ENCODE measurements around the gene CREB3L4.

Gene CREB3L4, protein sequence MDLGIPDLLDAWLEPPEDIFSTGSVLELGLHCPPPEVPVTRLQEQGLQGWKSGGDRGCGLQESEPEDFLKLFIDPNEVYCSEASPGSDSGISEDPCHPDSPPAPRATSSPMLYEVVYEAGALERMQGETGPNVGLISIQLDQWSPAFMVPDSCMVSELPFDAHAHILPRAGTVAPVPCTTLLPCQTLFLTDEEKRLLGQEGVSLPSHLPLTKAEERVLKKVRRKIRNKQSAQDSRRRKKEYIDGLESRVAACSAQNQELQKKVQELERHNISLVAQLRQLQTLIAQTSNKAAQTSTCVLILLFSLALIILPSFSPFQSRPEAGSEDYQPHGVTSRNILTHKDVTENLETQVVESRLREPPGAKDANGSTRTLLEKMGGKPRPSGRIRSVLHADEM

DNA sequence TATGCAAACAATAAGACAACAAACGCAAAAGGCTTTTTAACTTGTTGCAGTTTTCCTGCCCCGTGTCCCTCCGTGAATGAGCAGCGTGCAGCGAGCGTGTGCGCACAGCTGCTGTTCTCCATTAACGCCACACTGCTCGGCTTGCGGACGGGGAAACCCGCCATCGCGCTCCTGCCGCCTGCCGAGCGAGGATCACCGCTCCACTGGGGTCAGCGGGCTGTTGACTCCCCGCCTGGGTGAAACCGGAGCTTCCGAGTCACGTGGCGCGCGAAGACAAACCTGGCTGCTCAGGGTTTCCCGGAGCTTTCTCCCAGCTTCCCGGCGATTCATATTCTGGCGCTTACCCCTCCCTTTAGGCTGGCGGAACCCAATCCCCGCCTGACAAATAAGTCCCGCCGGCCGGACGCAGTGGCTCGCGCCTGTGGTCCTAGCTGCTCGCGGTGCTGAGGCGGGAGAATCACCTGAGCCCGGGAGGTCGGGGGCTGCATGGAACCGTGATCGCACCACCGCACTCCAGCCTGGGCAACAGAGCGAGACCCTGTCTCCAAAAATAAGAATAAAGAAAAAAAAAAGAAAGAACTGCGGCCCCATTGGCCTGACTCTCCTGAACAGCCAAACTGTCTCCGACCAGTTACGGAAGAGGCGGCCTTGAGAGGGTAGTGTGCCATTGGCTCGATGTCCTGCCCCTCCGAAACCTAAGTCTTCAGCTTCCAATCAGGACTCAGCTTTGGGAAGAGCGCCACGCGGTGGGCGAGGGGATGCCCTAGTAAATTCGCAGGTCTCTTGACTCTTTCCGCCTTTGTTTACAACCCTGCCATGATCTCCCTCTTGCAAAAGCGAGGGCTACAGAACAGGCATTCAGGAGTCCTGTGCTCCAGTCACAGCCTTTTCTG is at the start of gene CREB3L4:
Gene CREB3L4 (plus strand): TSS at position 796 of the 893 bp plus-strand sequence. CDS start 624 bp downstream, outside the sequence.
- peak; percentile 100 for DNase-seq

DNA sequence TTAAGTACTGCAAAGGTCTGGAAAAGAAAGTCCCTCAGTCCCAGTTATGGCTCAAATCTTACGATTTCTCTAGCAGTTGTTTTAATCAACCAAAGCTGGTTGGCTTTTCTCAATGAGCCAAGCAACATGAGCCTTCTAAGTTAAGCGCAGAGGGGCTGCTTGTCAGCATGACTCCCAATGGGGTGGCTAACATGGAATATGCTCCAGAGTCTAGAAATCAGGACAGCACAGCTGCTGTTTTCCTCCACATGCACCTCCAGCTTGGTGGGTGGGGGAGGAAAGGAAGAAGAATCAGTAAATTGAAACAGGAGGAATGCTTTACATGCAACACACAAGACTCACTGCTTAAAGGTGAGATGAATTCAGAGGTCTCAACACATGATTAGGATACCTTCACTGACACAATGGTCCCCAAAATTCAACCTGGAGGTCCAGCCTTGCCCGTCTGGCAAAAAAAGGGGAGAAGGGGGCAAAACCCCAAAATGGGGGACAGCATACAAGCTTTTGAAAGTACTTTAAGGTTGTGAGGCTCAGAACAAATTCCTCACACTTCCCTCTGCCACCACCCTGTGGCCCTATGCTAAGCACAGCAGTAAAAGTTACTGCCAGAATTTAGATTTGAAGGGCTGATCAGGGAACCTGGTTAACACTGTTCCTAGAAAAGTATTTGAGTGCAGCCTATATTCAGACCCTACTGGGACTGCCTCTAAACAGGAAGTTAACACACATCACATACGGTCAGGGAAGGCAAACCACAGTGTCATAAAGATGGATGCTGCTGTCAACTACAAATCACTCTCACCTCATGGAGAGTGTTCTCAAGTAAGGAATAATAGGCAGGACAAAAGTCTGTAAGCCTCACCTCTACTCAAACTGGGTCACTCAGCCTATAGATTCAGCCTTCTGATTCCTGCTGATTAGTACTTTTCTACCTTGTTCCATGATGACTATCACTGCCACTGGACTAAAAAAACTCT is 47.5 kb upstream of the CREB3L4 start:
- DNase-seq = no peak

DNA sequence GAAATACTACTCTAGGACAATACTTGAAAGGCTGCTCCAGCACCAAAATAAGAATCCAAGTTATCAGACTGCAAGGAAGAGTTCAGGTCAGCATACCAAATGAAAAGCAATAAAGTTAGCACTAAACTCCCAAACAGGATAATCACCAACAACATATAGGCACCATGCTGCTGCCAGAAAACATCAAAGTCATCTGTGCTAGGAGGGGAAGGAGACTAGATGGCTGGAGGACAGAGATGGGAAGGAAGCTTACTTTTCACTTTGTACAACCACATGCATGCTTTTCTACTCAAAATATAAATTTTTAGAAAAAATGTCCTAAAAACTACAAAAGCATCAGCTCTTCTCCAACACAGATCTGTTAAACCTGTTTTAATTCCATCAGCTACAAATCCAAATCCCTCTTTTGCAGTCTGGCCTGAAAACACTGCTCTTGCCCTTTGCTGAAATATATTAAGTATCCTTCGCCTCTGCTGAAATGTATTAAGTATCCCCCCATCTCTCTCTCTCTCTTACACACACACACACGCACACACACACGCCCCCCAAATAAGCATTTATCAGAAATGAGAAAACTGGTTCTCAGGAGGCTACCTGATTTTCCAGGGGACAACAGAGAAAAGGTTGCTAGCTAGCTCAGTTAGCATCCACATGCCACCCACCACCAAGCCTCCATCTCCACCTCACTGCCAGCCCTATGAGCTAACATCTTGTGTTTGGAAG is 46.5 kb upstream of the CREB3L4 start:
- DNase-seq = no peak

DNA sequence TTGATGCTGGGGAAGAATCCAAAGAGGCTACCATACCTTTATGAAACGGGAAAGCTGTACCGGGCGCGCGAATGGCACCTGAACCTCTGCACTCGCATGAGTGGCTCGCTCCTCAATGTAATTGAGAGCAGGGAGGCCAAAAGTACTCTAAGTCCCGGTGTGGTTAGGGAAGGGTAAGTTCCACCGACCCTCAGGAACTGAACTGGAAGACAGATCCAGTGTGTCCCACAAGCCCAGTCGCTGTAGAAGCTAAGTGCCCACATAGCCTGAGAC is 46.0 kb upstream of the CREB3L4 start:
- no peak for DNase-seq

DNA sequence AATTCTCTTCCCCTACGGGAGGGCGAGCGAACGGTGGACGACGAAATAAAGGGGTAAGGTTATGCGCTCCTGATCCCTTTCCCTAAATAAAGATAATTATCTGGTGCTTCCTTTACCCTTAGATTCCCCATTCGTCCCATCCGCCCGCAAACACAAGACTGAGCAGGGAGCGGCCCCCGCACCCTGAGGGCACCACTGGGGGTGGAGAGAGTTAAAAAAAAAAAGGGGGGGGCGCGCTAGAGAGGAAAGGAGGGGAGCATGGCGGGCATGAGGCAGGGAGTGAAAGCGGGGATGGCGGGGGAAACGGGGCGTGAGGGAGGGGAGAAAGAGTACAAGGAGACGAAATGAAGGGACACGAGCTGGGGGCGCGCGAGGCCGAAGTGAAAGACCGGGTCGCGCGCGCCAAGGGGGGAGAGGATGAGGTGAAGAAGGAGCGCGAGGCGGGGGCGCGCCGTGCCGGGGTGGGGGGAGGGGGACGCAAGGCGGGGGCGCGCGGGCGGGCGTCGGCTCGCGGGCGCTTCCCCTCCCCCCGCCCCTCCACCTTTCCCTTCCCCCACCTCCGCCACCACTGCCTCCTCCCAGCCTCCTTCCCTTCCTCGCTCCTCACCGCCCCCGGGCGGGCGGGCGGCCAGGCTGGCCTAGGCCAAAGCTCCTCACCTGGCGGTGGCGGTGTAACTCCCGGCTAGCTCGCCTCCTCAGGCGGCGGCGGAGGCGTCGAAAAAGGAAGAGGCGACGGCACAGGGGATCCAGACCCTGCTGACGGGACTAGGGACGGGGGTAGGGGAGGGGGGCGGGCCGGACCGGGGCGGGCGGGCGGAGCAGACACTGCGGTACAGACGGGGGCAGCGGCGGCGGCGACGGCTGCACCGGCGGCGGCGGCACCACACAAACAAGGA is 45.4 kb upstream of the CREB3L4 start:
- peak; percentile 84 for DNase-seq

DNA sequence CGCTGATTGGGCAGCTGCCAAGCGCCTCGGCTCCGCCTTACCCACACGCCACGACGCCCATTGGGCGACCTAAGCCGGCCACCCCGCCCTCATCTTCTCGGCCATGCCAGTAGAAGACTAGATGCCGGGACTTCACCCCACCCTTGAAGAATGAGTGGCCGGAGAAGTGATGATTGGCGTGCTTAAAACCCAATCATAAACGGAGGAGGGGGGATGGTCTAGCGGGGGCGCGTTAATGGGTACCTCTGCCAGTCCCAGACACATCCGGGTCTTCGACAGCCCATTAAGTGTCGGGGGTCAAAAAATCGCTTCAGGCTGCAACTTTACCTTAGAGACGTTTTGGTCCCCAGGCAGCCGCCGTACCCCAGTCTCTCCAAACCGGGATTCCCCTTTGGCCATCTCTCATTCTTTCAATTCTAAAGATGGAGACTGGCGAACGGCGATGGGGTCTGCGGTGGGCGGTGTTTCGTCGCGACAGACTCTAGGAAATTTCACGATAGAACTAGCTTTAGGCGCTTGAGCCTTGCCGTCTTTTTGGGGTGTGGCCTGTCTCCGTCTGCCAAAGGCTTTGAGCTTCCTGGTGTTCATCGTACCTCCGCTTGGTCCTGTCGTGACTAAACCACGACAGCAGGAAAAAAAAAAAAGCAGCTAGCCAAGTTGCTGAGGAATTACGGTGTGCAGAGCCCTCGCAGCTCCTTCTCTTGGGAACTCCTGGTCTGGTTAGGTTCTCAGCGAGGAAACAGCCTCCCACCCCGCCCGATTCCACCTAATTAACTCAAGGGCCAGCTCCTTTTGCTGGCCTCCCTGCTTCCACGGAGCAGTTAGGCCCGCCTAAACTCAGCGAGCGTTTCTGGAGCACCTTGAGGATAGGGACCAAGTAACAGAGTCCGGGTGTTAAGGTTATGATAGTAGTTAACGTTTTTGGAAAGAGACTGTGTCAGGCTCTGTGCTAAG is 44.5 kb upstream of the CREB3L4 start, which contains the start of gene GATAD2B:
Gene GATAD2B (minus strand): TSS at position 1 of the 954 bp plus-strand sequence. CDS start 94,625 bp downstream, outside the sequence.
- peak; percentile 100 for DNase-seq

DNA sequence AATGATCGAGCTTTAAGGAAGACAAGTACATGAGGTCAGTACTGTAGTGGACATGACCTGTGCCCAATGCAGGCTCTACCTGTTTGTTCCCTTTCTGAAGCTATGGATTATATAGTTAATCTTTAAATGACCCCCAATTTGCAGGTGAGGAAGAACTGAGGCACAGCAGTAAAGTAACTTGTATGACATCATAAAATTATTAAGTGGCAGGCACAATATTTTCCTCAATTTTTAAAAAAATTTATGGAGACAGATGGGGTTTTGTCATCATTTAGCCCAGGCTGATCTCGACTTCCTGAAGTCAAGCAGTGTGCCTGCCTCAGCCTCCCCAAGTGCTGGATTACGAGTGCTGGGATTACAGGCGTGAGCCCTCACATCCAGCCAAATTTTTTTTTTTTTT is 41.3 kb upstream of the CREB3L4 start:
- no peak for DNase-seq

DNA sequence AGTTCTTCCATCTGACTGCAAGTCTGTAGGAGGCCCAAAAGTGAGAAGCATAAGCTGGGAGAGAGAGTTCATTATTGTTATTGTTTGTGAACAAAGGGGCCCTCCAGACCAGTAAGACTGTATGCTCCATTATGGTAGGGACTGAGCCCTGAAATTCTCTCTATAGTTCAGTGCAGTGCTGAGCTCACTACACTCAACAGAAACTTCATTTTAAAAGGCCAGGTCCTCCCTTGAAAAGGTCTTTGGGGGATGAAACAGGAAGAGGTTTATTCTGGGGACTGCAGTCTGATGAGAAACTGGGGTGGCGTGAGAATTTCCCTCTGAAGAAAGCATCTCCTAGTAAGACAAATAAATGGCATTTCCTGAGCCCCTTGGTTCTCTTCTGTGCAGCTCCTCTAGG is 39.5 kb upstream of the CREB3L4 start:
- no peak for DNase-seq

DNA sequence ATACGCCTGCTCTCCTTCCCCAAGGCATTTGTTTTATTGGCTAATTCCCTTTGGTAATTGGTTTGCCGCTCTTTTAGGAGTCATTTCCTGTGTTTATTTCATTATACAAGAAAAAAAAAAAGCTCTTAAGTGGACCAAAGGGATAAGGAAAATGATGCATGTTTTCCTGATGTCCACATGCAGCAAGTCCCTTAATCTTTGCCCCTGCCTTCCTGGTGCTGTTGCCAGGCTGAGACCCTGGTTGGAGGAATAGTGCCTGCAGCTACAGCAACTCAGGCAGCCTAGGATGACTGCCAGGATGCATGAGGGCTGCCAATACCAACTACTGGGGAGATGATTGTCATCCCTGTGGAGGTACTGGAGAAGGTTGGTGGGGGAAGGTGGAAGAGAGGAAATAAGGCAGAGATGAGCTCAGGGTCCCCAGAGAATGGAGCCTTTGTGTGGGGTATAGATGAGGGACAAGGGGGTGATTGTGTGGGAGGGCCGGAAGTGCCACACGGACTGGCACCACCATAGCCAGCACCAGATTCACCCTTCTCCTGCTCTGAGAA is 38.8 kb upstream of the CREB3L4 start:
- no peak for DNase-seq

DNA sequence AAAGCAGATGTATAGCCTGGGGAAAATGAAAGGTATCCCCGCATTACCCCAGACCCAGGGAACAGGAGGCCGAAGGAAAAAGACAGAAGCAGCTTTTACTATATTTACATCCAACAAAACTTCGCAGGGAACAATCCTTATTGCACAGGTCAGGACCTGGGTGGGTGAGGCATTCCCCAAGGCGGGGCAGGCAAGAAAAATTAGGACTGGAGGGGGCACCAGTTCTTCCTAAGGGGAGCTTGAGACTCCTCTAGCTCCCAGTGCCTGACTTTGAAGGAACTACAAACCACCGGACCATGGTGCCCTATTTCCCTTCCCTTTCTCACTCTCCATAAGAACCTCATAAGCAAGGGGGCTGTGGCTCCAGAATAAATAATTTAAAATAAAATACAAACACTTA is 38.3 kb upstream of the CREB3L4 start:
- no peak for DNase-seq

DNA sequence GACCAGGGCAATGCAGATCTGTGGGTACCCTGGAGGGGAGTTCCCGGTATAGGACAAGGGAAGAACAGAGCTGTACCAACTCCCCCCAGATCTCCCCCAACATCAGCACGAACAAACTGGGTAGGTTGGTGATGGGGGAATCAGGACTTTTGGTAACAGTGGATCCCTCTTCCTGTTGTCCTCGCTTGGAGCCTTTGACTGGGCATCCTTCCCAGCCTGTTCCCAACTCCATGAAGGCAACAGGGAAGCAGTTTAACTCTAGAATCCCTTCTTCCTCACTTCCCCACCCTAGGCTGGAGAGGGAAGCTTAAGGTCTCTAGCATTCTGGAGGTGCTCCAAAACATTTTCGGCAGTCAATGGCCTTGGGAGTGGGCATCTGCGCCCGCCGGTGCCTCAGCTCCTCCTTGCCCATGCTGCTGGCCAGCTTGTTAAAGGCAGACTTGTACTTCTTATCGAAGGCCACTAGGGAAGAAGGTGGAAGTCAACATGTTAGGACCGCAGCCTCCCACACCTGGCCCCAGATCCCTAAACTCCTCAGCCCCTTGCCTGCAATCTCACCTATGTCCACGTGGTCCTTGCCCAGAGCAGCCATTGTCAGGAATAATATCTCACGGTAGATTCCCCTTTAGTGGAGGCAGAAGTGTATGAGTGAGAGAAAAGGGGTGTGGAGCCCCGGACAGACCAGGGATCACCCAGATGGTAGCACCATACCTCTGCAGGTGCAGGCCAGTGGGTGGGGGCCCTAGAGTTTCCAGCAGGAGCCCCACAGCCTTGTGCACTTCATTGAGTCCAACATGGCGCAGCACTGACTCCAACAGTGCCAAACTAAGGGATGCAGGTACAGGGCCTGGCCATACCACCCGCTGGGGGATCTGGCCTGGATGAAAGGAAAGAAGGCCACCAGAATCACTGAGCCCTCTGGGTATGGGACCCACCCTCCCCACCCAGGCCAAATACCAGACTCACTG is 37.4 kb upstream of the CREB3L4 start:
- no peak for DNase-seq

DNA sequence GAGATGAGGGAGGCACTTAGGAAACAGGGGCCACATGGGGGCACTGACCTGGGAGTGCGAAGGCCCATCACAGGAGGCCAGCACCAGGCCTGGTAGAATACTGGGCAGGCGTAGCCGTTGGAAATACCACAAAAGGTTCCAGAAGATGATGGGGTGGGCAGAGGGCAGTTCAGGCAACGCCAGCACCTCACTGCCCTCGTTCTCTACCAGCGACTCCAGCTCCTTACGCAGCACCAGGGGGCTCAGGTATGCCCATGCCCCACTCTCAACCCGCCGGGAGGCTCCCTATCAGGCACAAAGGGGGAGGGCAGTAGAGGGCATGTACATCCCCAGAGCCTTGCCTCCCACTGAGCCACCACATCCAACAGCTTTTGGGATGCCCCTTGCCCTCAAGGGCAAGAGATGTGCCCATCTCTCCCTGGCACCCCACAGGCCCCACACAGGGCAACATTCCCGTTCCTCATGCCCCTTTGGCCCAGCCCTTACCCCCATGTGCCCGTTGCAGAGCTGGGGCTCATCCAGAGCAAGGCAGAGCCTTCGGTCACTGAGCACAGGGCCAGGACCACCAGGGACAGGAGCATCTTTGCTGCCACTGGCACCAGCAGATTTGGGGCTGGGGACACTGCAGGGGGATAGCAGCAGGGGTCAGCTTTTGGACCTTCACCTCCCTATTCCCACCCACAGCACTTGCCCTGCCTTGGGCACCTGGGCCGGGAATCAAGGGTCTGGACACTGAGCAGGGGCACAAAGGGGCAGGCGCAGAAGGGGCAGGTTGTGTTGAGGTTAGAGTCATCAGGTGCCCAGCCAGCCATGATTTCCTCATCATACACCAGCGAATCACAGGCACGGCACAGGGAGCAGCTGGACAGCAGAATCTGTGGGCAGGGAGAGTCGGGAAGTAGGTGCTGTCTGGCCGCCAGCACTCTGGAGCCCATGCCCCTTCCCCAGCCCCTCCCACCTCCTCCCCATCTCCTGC is 35.3 kb upstream of the CREB3L4 start:
- no peak for DNase-seq

DNA sequence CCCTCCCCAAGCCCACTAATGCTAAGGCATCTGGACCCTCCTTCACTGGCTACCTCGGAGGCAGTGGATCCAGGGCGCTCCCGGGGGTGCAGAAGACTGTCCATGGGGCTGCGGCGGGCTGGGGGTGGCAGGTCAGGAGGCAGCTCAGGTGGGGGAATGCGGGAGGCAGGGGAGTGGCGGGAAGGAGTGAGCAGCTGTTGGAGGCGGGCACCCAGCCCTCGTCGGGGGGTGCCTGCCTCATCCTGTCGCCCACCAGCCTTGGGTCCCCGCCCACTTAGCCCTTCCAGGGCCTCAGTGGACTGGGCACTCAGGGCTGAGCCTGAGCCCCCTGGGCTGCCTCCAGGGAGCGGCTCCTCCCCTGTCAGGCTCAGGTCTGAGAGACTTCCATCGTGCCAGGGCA is 34.3 kb upstream of the CREB3L4 start:
- DNase-seq = no peak

DNA sequence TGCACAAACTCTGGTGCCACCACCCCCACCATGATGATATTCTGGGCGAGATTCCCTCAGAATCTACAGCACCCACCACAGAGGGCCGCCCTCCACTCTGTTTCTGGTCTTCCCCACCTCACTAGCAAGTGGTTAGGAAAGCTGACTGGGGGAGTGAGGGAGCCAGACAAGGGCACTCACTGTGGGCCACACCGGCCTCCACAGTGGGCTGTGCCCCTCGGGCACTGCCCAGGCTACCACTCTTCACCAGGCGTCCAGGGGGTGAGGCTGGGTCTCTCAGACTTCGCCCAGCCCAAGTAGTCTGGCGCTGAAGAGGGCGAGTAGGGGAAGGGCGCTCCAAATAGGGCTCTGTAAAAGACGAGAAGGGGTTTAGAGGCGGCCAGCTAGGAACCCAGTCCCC is 33.7 kb upstream of the CREB3L4 start:
- DNase-seq = no peak

DNA sequence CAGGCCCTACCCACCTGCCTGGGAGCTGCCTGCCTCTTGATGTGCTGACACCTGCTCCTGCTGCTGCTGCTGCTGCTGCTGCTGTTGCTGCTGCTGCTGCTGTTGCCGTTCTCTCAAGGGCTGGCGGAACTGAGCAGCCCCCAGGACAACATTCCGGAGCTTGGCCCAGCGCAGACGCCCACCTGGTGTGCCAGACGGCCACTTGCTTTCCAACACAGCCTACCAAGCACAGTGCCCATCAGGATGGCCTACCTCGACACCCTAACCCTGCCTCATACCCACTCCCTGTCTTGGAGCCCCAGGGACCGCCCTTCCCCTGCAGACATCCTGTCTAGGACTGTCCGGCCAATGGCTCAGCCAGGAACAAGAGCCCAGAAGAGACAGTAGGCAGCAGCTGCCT is 33.0 kb upstream of the CREB3L4 start:
- DNase-seq = no peak

DNA sequence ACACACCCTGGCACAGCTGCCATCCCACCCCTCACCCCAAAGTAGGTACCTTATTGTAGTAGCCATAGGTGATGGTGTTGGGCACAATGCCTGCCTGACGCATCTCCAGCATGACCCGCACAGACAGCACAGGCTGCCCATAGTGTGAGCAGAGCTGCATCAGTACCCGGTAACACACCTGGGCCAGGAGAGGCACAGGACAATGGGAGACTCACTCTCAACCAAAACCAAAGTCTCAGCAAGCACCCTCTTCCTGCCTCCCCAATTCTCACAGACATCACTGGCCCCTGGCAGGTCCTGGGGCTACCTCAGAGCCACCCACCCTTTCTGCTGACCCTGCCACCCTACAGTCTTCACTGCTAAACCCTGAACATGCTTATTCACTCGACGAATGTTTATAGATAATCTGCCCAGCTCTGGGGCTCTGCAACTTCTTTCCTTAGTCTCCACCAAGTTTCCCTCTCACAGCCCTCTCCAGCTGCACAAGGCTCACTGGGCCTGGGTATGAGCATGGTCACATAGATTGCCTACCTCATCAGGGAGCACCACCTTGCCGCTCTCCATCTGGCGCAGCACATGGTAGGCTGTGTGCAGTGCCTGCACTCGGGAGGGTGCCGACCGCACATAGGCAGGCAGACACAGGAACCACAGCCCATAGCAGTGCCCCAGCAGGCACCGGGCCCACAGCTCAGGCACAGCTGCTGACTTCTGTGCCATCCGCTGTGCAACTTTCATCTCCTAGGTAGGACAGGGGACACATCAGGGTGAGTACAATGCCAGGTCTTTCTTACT is 31.5 kb upstream of the CREB3L4 start:
- no peak for DNase-seq

Measured in NCI-H345 (cell line).